HEK293 (cell line): ENCODE measurements around the gene TBC1D14.

Experiments
- HOXC10 ChIP-seq: sonication (generic); formaldehyde crosslinking; IDR thresholded peaks from 2 replicates; pipeline ENCODE4 v1.8.1; 2023; ENCODE audit warnings: mild to moderate bottlenecking, missing genetic modification reagents
- OSR2 ChIP-seq: fragments of 450-650 bp; formaldehyde crosslinking; IDR thresholded peaks from 2 replicates; pipeline ENCODE4 v1.5.1; 2016; ENCODE audit warnings: missing biosample characterization, missing genetic modification characterization
- SALL2 ChIP-seq: fragments of 450-650 bp; formaldehyde crosslinking; IDR thresholded peaks from 2 replicates; pipeline ENCODE4 v1.5.0; 2017; ENCODE audit warnings: missing biosample characterization, mild to moderate bottlenecking, missing genetic modification characterization, borderline replicate concordance
- ZBTB8A ChIP-seq: fragments of 450-650 bp; formaldehyde crosslinking; IDR thresholded peaks from 2 replicates; pipeline ENCODE4 v1.5.1; 2016; ENCODE audit warnings: missing biosample characterization, missing genetic modification characterization
- ZNF121 ChIP-seq: fragments of 450-650 bp; formaldehyde crosslinking; IDR thresholded peaks from 2 replicates; pipeline ENCODE4 v1.5.1; 2016; ENCODE audit warnings: missing biosample characterization, missing genetic modification characterization
- ZNF140 ChIP-seq: fragments of 450-650 bp; formaldehyde crosslinking; IDR thresholded peaks from 2 replicates; pipeline ENCODE4 v1.5.1; 2016; ENCODE audit warnings: missing biosample characterization, missing genetic modification characterization
- ZNF155 ChIP-seq: fragments of 450-650 bp; formaldehyde crosslinking; IDR thresholded peaks from 2 replicates; pipeline ENCODE4 v1.5.1; 2016; ENCODE audit warnings: missing biosample characterization, missing genetic modification characterization
- ZNF221 ChIP-seq: fragments of 450-650 bp; formaldehyde crosslinking; IDR thresholded peaks from 2 replicates; pipeline ENCODE4 v1.5.1; 2017; ENCODE audit warnings: missing biosample characterization, missing genetic modification characterization, borderline replicate concordance
- TF ChIP-seq, protein P1 (sequence below): fragments of 450-650 bp; formaldehyde crosslinking; IDR thresholded peaks from 2 replicates; pipeline ENCODE4 v1.5.1; 2016; ENCODE audit warnings: missing biosample characterization, missing genetic modification characterization
- TF ChIP-seq, protein P2 (sequence below): fragments of 450-650 bp; formaldehyde crosslinking; IDR thresholded peaks from 2 replicates; pipeline ENCODE4 v1.5.1; 2016; ENCODE audit warnings: missing biosample characterization, missing genetic modification characterization
- TF ChIP-seq, protein P3 (sequence below): fragments of 450-650 bp; formaldehyde crosslinking; IDR thresholded peaks from 2 replicates; pipeline ENCODE4 v1.5.1; 2016; ENCODE audit warnings: missing biosample characterization, missing genetic modification characterization, low read depth
- TF ChIP-seq, protein P4 (sequence below): fragments of 450-650 bp; formaldehyde crosslinking; IDR thresholded peaks from 2 replicates; pipeline ENCODE4 v1.5.1; 2016; ENCODE audit warnings: missing biosample characterization, missing genetic modification characterization

DNA sequence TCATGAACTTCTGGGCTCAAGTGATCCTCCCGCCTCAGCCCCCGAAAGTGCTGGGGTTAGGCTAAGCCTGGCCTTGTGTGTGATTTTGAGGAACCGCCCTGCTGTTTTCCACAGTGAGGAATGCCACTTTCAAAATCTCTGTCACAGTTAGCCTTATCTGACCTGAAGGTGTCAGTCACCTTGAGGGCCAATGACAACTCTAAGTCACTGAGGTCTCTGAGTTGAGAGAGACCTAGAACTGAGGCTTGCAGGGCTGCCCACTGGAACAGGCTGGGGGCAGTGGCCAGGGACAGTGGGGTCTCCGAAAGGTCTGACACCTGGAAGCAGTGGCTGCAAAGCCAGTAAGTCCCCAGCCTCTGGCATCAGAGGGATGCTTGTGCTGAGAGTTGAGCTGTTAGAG is 139.7 kb downstream of the TBC1D14 start:
- TF ChIP-seq, protein P1, sequence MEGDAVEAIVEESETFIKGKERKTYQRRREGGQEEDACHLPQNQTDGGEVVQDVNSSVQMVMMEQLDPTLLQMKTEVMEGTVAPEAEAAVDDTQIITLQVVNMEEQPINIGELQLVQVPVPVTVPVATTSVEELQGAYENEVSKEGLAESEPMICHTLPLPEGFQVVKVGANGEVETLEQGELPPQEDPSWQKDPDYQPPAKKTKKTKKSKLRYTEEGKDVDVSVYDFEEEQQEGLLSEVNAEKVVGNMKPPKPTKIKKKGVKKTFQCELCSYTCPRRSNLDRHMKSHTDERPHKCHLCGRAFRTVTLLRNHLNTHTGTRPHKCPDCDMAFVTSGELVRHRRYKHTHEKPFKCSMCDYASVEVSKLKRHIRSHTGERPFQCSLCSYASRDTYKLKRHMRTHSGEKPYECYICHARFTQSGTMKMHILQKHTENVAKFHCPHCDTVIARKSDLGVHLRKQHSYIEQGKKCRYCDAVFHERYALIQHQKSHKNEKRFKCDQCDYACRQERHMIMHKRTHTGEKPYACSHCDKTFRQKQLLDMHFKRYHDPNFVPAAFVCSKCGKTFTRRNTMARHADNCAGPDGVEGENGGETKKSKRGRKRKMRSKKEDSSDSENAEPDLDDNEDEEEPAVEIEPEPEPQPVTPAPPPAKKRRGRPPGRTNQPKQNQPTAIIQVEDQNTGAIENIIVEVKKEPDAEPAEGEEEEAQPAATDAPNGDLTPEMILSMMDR (tag by site-specific recombination) = no peak
- TF ChIP-seq, protein P2, sequence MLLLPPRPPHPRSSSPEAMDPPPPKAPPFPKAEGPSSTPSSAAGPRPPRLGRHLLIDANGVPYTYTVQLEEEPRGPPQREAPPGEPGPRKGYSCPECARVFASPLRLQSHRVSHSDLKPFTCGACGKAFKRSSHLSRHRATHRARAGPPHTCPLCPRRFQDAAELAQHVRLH (tag by site-specific recombination) = no peak
- TF ChIP-seq ZNF221 = no peak
- TF ChIP-seq ZBTB8A (tag by site-specific recombination) = no peak
- no peak for TF ChIP-seq ZNF140 (tag by site-specific recombination)
- no peak for TF ChIP-seq ZNF155 (tag by site-specific recombination)
- no peak for TF ChIP-seq HOXC10
- TF ChIP-seq SALL2 = no peak
- no peak for TF ChIP-seq ZNF121 (tag by site-specific recombination)
- TF ChIP-seq, protein P3, sequence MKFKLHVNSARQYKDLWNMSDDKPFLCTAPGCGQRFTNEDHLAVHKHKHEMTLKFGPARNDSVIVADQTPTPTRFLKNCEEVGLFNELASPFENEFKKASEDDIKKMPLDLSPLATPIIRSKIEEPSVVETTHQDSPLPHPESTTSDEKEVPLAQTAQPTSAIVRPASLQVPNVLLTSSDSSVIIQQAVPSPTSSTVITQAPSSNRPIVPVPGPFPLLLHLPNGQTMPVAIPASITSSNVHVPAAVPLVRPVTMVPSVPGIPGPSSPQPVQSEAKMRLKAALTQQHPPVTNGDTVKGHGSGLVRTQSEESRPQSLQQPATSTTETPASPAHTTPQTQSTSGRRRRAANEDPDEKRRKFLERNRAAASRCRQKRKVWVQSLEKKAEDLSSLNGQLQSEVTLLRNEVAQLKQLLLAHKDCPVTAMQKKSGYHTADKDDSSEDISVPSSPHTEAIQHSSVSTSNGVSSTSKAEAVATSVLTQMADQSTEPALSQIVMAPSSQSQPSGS (tag by site-specific recombination) = no peak
- TF ChIP-seq OSR2 = no peak
- TF ChIP-seq, protein P4, sequence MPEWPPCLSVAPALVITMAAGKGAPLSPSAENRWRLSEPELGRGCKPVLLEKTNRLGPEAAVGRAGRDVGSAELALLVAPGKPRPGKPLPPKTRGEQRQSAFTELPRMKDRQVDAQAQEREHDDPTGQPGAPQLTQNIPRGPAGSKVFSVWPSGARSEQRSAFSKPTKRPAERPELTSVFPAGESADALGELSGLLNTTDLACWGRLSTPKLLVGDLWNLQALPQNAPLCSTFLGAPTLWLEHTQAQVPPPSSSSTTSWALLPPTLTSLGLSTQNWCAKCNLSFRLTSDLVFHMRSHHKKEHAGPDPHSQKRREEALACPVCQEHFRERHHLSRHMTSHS (tag by site-specific recombination) = no peak
